Liver (tissue), 9 donors: ENCODE measurements around the gene WFDC6. TPM values are rescaled to one million over a fixed set of nuclear protein-coding genes. Genes with fewer than 3 reads are reported as not detected.
A peak's percentile ranks its signal among the peaks of the same experiment; 100 is the strongest.

Experiments
- DNase-seq: peaks from one replicate; pipeline ENCODE4 v3.0.0-alpha.2; 2017; ENCODE audit warnings: low spot score
- H3K27ac ChIP-seq, 2 donors: one replicate each; pipeline ENCODE4 v1.7.0; 2013; ENCODE audit warnings: inconsistent platforms in 2 of 2, low read length in 2 of 2, control low read depth in 1 of 2, low read depth in 1 of 2, mild to moderate bottlenecking in 1 of 2
- H3K27me3 ChIP-seq, 4 donors: one replicate each; pipeline versions ENCODE4 v1.6.1 to v1.7.0; 2013; ENCODE audit warnings: low read length in 3 of 4, inconsistent platforms in 1 of 4, mild to moderate bottlenecking in 1 of 4, moderate library complexity in 1 of 4; ENCODE audit not compliant: control insufficient read depth in 4 of 4, insufficient read depth in 4 of 4
- H3K36me3 ChIP-seq, 4 donors: one replicate each; pipeline versions ENCODE4 v1.6.1 to v1.7.0; 2013; ENCODE audit warnings: low read length in 3 of 4, mild to moderate bottlenecking in 3 of 4, low read depth in 1 of 4, moderate library complexity in 1 of 4; ENCODE audit not compliant: control insufficient read depth in 4 of 4, insufficient read depth in 3 of 4
- H3K4me1 ChIP-seq, 4 donors: one replicate each; pipeline versions ENCODE4 v1.6.1 to v1.7.0; 2013; ENCODE audit warnings: low read length in 3 of 4, mild to moderate bottlenecking in 3 of 4, moderate library complexity in 1 of 4; ENCODE audit not compliant: control insufficient read depth in 4 of 4, insufficient read depth in 4 of 4
- H3K4me3 ChIP-seq, 3 donors: one replicate each; pipeline versions ENCODE4 v1.6.1 to v1.7.0; 2013; ENCODE audit warnings: low read length in 3 of 3, control low read depth in 1 of 3, low read depth in 1 of 3, mild to moderate bottlenecking in 1 of 3
- H3K9ac ChIP-seq, 2 donors: one replicate each; pipeline ENCODE4 v1.7.0; 2013; ENCODE audit warnings: low read length in 2 of 2, mild to moderate bottlenecking in 2 of 2, moderate library complexity in 2 of 2, control low read depth in 1 of 2, low read depth in 1 of 2
- H3K9me3 ChIP-seq, 4 donors: one replicate each; pipeline versions ENCODE4 v1.6.1 to v1.7.0; 2013; ENCODE audit warnings: low read length in 3 of 4; ENCODE audit not compliant: control insufficient read depth in 4 of 4
- CTCF ChIP-seq: fragments of 150-350 bp; IDR thresholded peaks from 2 replicates; pipeline ENCODE4 v1.5.1; 2017; ENCODE audit warnings: improper control_type of control experiment, low read depth, low read length; ENCODE audit not compliant: missing input control
- EGR1 ChIP-seq, 2 donors: IDR thresholded peaks; 2 replicates each; pipeline ENCODE4 v1.6.1; 2016 to 2018; ENCODE audit warnings: antibody characterized with exemption in 2 of 2, low read depth in 2 of 2
- FOXA2 ChIP-seq: IDR thresholded peaks from 2 replicates; pipeline ENCODE4 v1.6.1; 2016; ENCODE audit warnings: antibody characterized with exemption
- GABPA ChIP-seq, 2 donors: IDR thresholded peaks in 1 of 2; conservative IDR thresholded peaks in 1 of 2; 2 replicates each; pipeline ENCODE4 v1.6.1; 2016; ENCODE audit warnings: antibody characterized with exemption in 2 of 2, mild to moderate bottlenecking in 1 of 2, moderate library complexity in 1 of 2
- HNF4G ChIP-seq: IDR thresholded peaks from 2 replicates; pipeline ENCODE4 v1.6.1; 2016; ENCODE audit warnings: antibody characterized with exemption
- JUND ChIP-seq, 2 donors: IDR thresholded peaks; 2 replicates each; pipeline ENCODE4 v1.6.1; 2016; ENCODE audit warnings: antibody characterized with exemption in 2 of 2
- NR2F2 ChIP-seq: IDR thresholded peaks from 2 replicates; pipeline ENCODE4 v1.6.1; 2016; ENCODE audit warnings: antibody characterized with exemption
- TAF1 ChIP-seq: conservative IDR thresholded peaks from 2 replicates; pipeline ENCODE4 v1.6.1; 2016; ENCODE audit warnings: antibody characterized with exemption, mild to moderate bottlenecking
- YY1 ChIP-seq: IDR thresholded peaks from 2 replicates; pipeline ENCODE4 v1.6.1; 2016; ENCODE audit warnings: antibody characterized with exemption, mild to moderate bottlenecking
- WGBS: extraction: QIAGEN DNeasy Blood & Tissue Kit; methylation state at CpG from one replicate; pipeline ENCODE4 v1.1.7; 2013; 5-methylcytosine and 5-hydroxymethylcytosine counted together
- polyA plus RNA-seq, 2 donors: library from polyadenylated mRNA; stranded (reverse) in 1 of 2; unstranded in 1 of 2; fragments of 200-250 nt in 1 of 2; fragments of >200 nt in 1 of 2; fragmentation: Nextera tagmentation in 1 of 2; extraction: Ambion mirVana in 1 of 2; gene quantifications; one replicate each; pipeline versions ENCODE4 v1.2.1 to v1.2.3, GENCODE V29; 2013 to 2015
- total RNA-seq, 2 donors: library from RNA; depleted of rRNA; stranded (reverse); fragments of >200 nt; gene quantifications; one replicate each; pipeline ENCODE4 v1.2.3, GENCODE V29; 2014
- TF ChIP-seq, protein P1 (sequence below): IDR thresholded peaks from 2 replicates; pipeline ENCODE4 v1.6.1; 2016; ENCODE audit warnings: antibody characterized with exemption, mild to moderate bottlenecking
- TF ChIP-seq, protein P2 (sequence below): IDR thresholded peaks from 2 replicates; pipeline ENCODE4 v1.6.1; 2016; ENCODE audit warnings: antibody characterized with exemption
- TF ChIP-seq, protein P3 (sequence below): IDR thresholded peaks from 2 replicates; pipeline ENCODE4 v1.6.1; 2016; ENCODE audit warnings: antibody characterized with exemption
- donor health status: healthy.
- donor health status: healthy.
- donor health status: healthy.
- donor health status: healthy.
- donor health status: healthy.

Gene WFDC6
- total and polyA plus RNA-seq, 4 donors = not detected

- no peaks in the 10 kb centered on the region for H3K27me3 ChIP-seq
- H3K9me3 ChIP-seq = no peaks in the 10 kb centered on the region
- TF ChIP-seq GABPA (IDR thresholded peaks at IDR 0.05 in 1 of 2, conservative IDR thresholded peaks at IDR 0.05 in 1 of 2) = no peak
- TF ChIP-seq EGR1 (IDR thresholded peaks at IDR 0.05; ENCODE audit: low read depth in 2 of 2) = no peak
- TF ChIP-seq CTCF = peak; percentile 2
- TF ChIP-seq TAF1 = no peak
- H3K4me1 ChIP-seq = no peaks in the 10 kb centered on the region
- no peaks in the 10 kb centered on the region for H3K36me3 ChIP-seq
- no peak overlapping the region for H3K9ac ChIP-seq
- no peak overlapping the region for H3K4me3 ChIP-seq
- WGBS = 33% methylated on average over 20 of the region's 20 CpGs
- no peak for DNase-seq
- no peak overlapping the region for H3K27ac ChIP-seq
These were observed 52.0 kb downstream of the WFDC6 start for GRCh38 chr20:45487231-45487635.

DNA sequence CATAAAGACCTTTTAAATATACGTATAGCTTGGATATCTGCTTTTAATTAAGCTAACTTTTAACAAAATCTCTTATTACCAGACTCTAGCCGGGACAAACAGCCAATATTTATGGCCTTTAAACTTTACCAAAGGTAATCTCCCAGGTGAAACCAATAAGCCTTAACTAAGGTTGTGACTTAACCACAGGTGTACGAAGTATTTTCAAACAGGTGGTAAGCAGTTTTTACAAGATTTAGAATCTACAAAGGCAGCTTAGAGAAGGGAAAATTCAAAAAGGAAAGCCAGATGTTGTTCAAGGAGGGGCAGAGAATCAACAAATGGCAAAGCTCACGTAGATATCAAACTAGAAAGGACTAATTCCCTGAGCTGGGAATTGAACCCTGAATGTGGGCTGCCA, 53.9 kb downstream of the WFDC6 start:
- no peak overlapping the region for H3K27ac ChIP-seq
- no peaks in the 10 kb centered on the region for H3K4me1 ChIP-seq
- no peak overlapping the region for H3K9ac ChIP-seq
- 47% methylated on average over 4 of the region's 4 CpGs for WGBS
- TF ChIP-seq, protein P1, sequence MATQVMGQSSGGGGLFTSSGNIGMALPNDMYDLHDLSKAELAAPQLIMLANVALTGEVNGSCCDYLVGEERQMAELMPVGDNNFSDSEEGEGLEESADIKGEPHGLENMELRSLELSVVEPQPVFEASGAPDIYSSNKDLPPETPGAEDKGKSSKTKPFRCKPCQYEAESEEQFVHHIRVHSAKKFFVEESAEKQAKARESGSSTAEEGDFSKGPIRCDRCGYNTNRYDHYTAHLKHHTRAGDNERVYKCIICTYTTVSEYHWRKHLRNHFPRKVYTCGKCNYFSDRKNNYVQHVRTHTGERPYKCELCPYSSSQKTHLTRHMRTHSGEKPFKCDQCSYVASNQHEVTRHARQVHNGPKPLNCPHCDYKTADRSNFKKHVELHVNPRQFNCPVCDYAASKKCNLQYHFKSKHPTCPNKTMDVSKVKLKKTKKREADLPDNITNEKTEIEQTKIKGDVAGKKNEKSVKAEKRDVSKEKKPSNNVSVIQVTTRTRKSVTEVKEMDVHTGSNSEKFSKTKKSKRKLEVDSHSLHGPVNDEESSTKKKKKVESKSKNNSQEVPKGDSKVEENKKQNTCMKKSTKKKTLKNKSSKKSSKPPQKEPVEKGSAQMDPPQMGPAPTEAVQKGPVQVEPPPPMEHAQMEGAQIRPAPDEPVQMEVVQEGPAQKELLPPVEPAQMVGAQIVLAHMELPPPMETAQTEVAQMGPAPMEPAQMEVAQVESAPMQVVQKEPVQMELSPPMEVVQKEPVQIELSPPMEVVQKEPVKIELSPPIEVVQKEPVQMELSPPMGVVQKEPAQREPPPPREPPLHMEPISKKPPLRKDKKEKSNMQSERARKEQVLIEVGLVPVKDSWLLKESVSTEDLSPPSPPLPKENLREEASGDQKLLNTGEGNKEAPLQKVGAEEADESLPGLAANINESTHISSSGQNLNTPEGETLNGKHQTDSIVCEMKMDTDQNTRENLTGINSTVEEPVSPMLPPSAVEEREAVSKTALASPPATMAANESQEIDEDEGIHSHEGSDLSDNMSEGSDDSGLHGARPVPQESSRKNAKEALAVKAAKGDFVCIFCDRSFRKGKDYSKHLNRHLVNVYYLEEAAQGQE = no peak
- TF ChIP-seq NR2F2 (no peak), FOXA2 (no peak), CTCF (no peak), HNF4G (no peak), TAF1 (no peak), YY1 (no peak), JUND (IDR thresholded peaks at IDR 0.05) (no peak)
- TF ChIP-seq, protein P2, sequence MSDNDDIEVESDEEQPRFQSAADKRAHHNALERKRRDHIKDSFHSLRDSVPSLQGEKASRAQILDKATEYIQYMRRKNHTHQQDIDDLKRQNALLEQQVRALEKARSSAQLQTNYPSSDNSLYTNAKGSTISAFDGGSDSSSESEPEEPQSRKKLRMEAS = no peak
- TF ChIP-seq, protein P3, sequence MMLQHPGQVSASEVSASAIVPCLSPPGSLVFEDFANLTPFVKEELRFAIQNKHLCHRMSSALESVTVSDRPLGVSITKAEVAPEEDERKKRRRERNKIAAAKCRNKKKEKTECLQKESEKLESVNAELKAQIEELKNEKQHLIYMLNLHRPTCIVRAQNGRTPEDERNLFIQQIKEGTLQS = no peak
- no peaks in the 10 kb centered on the region for H3K36me3 ChIP-seq
- peaks cover 0 to 3% (median 0%) of the 10 kb centered on the region in 4 donors for H3K27me3 ChIP-seq
- no peak overlapping the region for H3K4me3 ChIP-seq
- no peak for DNase-seq
- no peaks in the 10 kb centered on the region for H3K9me3 ChIP-seq
